Stomach (tissue), 4 donors: ENCODE data around the gene RET.

ENCODE experiments used
- EP300 ChIP-seq: sonication (generic); formaldehyde crosslinking; IDR thresholded peaks from one replicate; pipeline ENCODE4 v1.6.1; 2017; ENCODE audit warnings: antibody characterized with exemption
- POLR2A ChIP-seq, 4 donors: fragments of 450-650 bp; IDR thresholded peaks; one replicate each; pipeline ENCODE4 v1.6.1; 2016; ENCODE audit warnings: antibody characterized with exemption in 4 of 4, control low read depth in 2 of 4, mild to moderate bottlenecking in 1 of 4, moderate library complexity in 1 of 4
- POLR2AphosphoS5 ChIP-seq, 3 donors: sonication (generic); formaldehyde crosslinking; IDR thresholded peaks; one replicate each; pipeline ENCODE4 v1.6.1; 2016; ENCODE audit warnings: antibody characterized with exemption in 3 of 3
- TF ChIP-seq, protein P1 (sequence below), 7 experiments: fragments of 450-650 bp in 4 of 7; fragments of 200-600 bp in 3 of 7; sonication (generic) in 3 of 7; IDR thresholded peaks; one replicate each; pipeline ENCODE4 v1.5.1; 2016 to 2019; ENCODE audit warnings: antibody characterized with exemption in 7 of 7, control low read depth in 2 of 7, mild to moderate bottlenecking in 1 of 7

DNA sequence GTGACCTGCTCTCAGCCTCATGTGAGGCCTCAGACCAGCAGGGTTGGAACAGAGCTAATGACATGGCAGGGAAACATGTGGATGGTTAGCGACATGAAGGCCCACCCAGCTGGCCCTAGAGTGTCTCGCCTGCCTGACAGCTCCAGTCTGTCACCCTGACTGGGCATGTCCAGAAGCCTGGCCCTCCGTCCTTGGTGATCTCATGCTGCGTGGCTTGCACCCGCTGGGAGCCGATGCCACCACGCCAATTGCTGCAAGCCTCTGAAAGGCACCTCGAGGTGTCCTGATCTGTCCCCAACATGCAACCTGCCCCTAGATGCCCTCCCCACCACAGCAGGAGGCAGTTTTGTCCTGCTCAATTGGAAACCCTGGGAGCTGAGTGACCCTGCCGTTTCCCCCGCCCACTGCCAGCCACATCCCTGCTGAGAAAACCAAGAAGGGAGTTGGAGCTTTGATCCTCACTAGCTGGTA, 27.8 kb upstream of the RET start:
- TF ChIP-seq, protein P1, sequence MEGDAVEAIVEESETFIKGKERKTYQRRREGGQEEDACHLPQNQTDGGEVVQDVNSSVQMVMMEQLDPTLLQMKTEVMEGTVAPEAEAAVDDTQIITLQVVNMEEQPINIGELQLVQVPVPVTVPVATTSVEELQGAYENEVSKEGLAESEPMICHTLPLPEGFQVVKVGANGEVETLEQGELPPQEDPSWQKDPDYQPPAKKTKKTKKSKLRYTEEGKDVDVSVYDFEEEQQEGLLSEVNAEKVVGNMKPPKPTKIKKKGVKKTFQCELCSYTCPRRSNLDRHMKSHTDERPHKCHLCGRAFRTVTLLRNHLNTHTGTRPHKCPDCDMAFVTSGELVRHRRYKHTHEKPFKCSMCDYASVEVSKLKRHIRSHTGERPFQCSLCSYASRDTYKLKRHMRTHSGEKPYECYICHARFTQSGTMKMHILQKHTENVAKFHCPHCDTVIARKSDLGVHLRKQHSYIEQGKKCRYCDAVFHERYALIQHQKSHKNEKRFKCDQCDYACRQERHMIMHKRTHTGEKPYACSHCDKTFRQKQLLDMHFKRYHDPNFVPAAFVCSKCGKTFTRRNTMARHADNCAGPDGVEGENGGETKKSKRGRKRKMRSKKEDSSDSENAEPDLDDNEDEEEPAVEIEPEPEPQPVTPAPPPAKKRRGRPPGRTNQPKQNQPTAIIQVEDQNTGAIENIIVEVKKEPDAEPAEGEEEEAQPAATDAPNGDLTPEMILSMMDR (IDR thresholded peaks at IDR 0.05): no peak
- TF ChIP-seq POLR2A (IDR thresholded peaks at IDR 0.05) (no peak), POLR2AphosphoS5 (IDR thresholded peaks at IDR 0.05) (no peak), EP300 (no peak)
